ENCODE measurements around the gene C12orf50. TPM values are rescaled to one million over a fixed set of nuclear protein-coding genes. Genes with fewer than 3 reads are reported as not detected.

The C12orf50 gene
- total and polyA plus RNA-seq, 2 of the 13 experiments (the other 11 are each of a cell fraction or from before 2014, with no cell fraction given) = not detected

DNA sequence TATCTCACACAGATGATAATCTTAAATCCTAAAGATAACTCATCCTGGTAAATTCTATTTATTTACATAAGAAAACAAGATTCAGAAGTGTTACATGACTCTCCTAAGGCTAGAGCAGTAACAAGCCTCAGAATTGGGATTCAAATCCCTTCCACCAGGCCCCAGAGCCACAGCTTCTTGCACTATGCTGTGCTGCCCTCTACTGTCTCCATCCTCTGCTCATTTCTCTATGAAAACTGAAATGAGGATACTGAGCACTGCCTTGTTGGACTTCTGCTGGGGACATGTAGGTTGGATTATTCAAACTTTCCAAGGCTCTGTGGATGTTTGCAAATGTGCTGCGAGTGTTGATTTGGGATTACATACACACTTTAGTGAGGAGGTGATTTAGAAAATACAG, 23.5 kb upstream of the C12orf50 start:
- H3K9me3 ChIP-seq (ENCODE audit: low read length) = no peaks in the 10 kb centered on the region
- H2AFZ ChIP-seq (ENCODE audit: low read length) = no peak overlapping the region
- no peaks in the 10 kb centered on the region for H3K4me1 ChIP-seq (ENCODE audit: insufficient read depth, low read length)
- H3K79me2 ChIP-seq (ENCODE audit: insufficient read depth, low read length) = no peaks in the 10 kb centered on the region
- ChIA-PET CTCF (ENCODE audit: low intra/inter-chr PET ratio, low total read pairs) (no interaction called here), POLR2A (no interaction called here)
- FAIRE-seq (peak; percentile 37), ATAC-seq (peak; percentile 95), DNase-seq (ENCODE audit: low spot score) (peak; percentile 30)
- intact Hi-C loops (cut with micrococcal nuclease; ENCODE audit: unreplicated experiment) = loop anchor here (1.0 kb wide), 1 partner anchor 57 kb away; no protein-coding TSS in a partner anchor
- H3K27ac ChIP-seq (ENCODE audit: extremely low read length, insufficient read depth, low read length) = no peak overlapping the region
- in situ Hi-C loops (cut with HindIII; ENCODE audit: extremely low pct_ligation_motif_present, low pct_unique_long_range_greater_than_20kb) = no loop called here
- no TSS peak for BruUV-seq (replicated peaks)
- WGBS (ENCODE audit: low lambda C conversion rate) = 90% methylated on average over 1 of the region's 1 CpG
- no peaks in the 10 kb centered on the region for H4K20me1 ChIP-seq (ENCODE audit: insufficient read depth, low read length)
- H3K4me2 ChIP-seq (ENCODE audit: low read depth, low read length) = no peak overlapping the region
- H3K4me3 ChIP-seq (replicated peaks in 1 of 3; ENCODE audit: insufficient read depth in 1 of 3, low read depth in 2 of 3, low read length in 3 of 3) = no peak overlapping the region
- no peak overlapping the region for H3K9ac ChIP-seq (ENCODE audit: insufficient read depth, low read depth, low read length)
- H3K27me3 ChIP-seq (ENCODE audit: control insufficient read depth in 1 of 2, insufficient read depth in 2 of 2, low read length in 2 of 2) = no peaks in the 10 kb centered on the region
- peaks cover 4 to 11% of the 10 kb centered on the region in 2 experiments; a peak in 3 of 5 replicates for H3K36me3 ChIP-seq (replicated peaks in 1 of 2; ENCODE audit: control insufficient read depth in 1 of 2, insufficient read depth in 2 of 2, low read length in 2 of 2)
- TF ChIP-seq, protein P1, sequence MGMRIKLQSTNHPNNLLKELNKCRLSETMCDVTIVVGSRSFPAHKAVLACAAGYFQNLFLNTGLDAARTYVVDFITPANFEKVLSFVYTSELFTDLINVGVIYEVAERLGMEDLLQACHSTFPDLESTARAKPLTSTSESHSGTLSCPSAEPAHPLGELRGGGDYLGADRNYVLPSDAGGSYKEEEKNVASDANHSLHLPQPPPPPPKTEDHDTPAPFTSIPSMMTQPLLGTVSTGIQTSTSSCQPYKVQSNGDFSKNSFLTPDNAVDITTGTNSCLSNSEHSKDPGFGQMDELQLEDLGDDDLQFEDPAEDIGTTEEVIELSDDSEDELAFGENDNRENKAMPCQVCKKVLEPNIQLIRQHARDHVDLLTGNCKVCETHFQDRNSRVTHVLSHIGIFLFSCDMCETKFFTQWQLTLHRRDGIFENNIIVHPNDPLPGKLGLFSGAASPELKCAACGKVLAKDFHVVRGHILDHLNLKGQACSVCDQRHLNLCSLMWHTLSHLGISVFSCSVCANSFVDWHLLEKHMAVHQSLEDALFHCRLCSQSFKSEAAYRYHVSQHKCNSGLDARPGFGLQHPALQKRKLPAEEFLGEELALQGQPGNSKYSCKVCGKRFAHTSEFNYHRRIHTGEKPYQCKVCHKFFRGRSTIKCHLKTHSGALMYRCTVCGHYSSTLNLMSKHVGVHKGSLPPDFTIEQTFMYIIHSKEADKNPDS (CRISPR knock-in tag; IDR thresholded peaks at IDR 0.05) = no peak
- peak; percentile 7; the same call in 1 of the 2 replicates for TF ChIP-seq SMC3 (IDR thresholded peaks at IDR 0.05; ENCODE audit: low read length)
- TF ChIP-seq TBX2 (CRISPR knock-in tag; IDR thresholded peaks at IDR 0.05; ENCODE audit: borderline replicate concordance) = no peak
- TF ChIP-seq SMYD3 (CRISPR knock-in tag; IDR thresholded peaks at IDR 0.05) = no peak
- no peak for TF ChIP-seq ZNF816 (CRISPR knock-in tag; IDR thresholded peaks at IDR 0.05; ENCODE audit: borderline replicate concordance)
- no peak for TF ChIP-seq POLR2A (IDR thresholded peaks at IDR 0.05; ENCODE audit: insufficient read depth in 1 of 2, low read depth in 2 of 2, low read length in 2 of 2)
- TF ChIP-seq ZNF737 (CRISPR knock-in tag; IDR thresholded peaks at IDR 0.05; ENCODE audit: borderline replicate concordance) = no peak
- TF ChIP-seq ZNF337 (CRISPR knock-in tag; IDR thresholded peaks at IDR 0.05; ENCODE audit: borderline replicate concordance, low read depth) = no peak
- TF ChIP-seq STAG1 (CRISPR knock-in tag; IDR thresholded peaks at IDR 0.05) = peak; percentile 48
- TF ChIP-seq MTF1 (CRISPR knock-in tag; IDR thresholded peaks at IDR 0.05) = no peak
- TF ChIP-seq, protein P2, sequence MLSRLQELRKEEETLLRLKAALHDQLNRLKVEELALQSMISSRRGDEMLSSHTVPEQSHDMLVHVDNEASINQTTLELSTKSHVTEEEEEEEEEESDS (CRISPR knock-in tag; IDR thresholded peaks at IDR 0.05; ENCODE audit: borderline replicate concordance) = no peak
- no peak for TF ChIP-seq ZNF430 (CRISPR knock-in tag; IDR thresholded peaks at IDR 0.05)
- no peak for TF ChIP-seq ZFP36L2 (CRISPR knock-in tag; IDR thresholded peaks at IDR 0.05)
- no peak for TF ChIP-seq ZNF24 (IDR thresholded peaks at IDR 0.05)
- TF ChIP-seq, protein P3, sequence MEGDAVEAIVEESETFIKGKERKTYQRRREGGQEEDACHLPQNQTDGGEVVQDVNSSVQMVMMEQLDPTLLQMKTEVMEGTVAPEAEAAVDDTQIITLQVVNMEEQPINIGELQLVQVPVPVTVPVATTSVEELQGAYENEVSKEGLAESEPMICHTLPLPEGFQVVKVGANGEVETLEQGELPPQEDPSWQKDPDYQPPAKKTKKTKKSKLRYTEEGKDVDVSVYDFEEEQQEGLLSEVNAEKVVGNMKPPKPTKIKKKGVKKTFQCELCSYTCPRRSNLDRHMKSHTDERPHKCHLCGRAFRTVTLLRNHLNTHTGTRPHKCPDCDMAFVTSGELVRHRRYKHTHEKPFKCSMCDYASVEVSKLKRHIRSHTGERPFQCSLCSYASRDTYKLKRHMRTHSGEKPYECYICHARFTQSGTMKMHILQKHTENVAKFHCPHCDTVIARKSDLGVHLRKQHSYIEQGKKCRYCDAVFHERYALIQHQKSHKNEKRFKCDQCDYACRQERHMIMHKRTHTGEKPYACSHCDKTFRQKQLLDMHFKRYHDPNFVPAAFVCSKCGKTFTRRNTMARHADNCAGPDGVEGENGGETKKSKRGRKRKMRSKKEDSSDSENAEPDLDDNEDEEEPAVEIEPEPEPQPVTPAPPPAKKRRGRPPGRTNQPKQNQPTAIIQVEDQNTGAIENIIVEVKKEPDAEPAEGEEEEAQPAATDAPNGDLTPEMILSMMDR (CRISPR knock-in tag; IDR thresholded peaks at IDR 0.05) = peak; percentile 68
- TF ChIP-seq PRMT3 (CRISPR knock-in tag; IDR thresholded peaks at IDR 0.05; ENCODE audit: borderline replicate concordance, low read depth) = no peak
- no peak for TF ChIP-seq PITX1 (CRISPR knock-in tag; IDR thresholded peaks at IDR 0.05)
- TF ChIP-seq, protein P4, sequence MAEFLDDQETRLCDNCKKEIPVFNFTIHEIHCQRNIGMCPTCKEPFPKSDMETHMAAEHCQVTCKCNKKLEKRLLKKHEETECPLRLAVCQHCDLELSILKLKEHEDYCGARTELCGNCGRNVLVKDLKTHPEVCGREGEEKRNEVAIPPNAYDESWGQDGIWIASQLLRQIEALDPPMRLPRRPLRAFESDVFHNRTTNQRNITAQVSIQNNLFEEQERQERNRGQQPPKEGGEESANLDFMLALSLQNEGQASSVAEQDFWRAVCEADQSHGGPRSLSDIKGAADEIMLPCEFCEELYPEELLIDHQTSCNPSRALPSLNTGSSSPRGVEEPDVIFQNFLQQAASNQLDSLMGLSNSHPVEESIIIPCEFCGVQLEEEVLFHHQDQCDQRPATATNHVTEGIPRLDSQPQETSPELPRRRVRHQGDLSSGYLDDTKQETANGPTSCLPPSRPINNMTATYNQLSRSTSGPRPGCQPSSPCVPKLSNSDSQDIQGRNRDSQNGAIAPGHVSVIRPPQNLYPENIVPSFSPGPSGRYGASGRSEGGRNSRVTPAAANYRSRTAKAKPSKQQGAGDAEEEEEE (CRISPR knock-in tag; IDR thresholded peaks at IDR 0.05; ENCODE audit: borderline replicate concordance) = no peak
- TF ChIP-seq DNMT3B (CRISPR knock-in tag; conservative IDR thresholded peaks at IDR 0.05) = no peak
- no peak for TF ChIP-seq GTF3A (CRISPR knock-in tag; conservative IDR thresholded peaks at IDR 0.05)
- no peak for TF ChIP-seq HES4 (CRISPR knock-in tag; IDR thresholded peaks at IDR 0.05; ENCODE audit: borderline replicate concordance)
